Fibroblast of skin of left quadriceps (primary cell): ENCODE results near the gene THAP5.
A peak's percentile ranks its signal among the peaks of the same experiment; 100 is the strongest.

Source experiments
- DNase-seq, 2 experiments: peaks; one replicate each; pipeline ENCODE4 v3.0.0-alpha.2; 2013; ENCODE audit warnings: low read depth in 2 of 2

THAP5 gene

GRCh38 chr7:108569381-108570145 is at the start of gene THAP5, which contains the start of gene DNAJB9:
THAP5 (minus strand) TSS chr7:108569706; CDS start chr7:108569569, 137 bp downstream.
DNAJB9 (plus strand) TSS chr7:108569874; CDS start chr7:108571727, 1,853 bp downstream.
- peak; percentile 98 for DNase-seq

DNA sequence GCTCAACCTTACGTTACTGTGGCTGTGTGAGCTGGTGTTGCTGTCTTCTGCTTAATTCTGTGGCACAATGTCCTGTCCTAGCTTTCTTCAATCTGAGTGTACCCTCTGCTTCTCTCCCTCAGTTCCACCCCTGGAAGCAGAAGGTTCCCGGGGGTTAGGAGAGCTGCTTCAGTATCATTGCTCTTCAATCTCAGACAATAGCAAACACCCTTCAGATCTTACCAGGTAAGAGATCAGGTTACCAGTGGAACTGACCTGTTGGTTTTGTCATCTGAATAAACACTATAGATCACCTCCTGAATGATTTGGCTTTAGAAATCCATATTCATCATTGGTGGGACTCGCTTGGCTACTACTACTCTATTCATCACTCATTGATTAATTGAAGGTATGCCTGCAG is 48.5 kb upstream of the THAP5 start:
- no peak for DNase-seq

- DNase-seq = no peak
These were observed 45.4 kb upstream of the THAP5 start for GRCh38 chr7:108614896-108615295.

DNA sequence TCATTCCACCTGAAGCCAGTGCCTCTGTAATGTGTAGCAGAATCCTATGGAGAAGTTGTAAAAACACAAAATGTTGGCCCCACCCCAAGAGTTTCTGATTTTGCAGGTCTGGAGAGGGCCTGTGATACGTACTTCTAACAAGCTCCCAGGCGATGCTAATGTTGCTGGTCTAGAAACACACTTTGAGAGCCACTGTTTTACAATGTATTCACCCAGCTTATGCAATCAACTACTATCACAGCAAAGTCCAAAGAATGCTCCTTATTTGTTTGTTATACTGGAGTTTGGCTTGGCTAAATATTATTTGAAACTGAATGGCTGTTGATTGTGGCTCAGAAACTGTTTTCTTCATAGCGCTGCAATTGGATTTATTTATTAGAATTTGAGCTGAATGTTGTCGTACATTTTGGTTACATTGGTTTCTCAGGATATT is 44.5 kb upstream of the THAP5 start:
- no peak for DNase-seq

GRCh38 chr7:108613147-108613948 is 43.8 kb upstream of the THAP5 start:
- peak; percentile 20 to 21 for DNase-seq

DNA sequence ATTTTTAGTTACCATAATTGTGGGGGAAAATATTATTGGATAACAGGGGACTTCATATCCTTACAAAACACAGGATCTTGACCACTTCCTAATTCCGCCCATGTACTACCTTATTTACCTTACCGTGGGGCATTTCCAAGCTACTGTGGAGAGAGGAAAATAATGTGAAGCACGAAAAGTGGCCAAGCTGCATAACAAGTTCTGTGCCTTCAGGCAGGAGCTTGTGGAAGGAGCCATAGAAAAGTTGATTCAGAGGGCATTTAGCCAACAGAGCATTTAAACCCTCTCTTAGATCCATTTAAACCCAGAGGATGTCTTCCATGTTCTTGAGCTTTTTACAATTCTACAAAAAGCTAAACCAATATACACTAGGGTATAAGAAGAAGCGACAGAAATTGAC is 41.8 kb upstream of the THAP5 start:
- no peak for DNase-seq

GRCh38 chr7:108609643-108610042 is 40.1 kb upstream of the THAP5 start:
- DNase-seq = no peak

DNA sequence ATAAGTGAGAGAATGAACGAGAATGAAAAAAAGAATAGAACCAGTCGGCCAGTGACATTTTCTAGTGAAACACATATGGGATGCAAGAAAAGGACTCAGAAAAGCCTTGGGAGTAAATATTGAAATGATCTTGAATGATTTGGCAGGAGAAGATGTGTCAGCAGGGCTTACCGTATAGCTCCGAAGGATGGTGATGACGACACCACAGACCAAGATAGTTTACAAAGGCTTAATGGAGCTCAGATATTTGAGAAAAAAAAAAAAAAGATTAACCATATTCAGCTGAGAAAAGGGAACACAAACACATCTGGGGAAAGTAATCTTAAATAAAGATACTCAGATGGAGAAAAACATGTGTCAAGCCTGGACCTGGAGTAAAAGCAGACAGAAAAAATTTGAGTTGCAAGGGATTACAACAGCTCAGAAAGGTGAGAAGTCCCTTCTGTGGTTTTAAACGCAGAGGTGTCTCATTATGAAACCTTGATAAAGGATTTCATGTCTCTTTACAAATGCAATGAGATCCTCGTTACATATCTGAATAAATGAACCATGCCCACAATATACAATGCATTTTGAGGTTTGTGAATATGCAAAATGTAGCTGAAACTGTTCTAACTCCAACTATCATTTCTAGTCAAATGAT is 36.2 kb upstream of the THAP5 start:
- DNase-seq = no peak

GRCh38 chr7:108604307-108605077 is 35.0 kb upstream of the THAP5 start:
- no peak for DNase-seq

GRCh38 chr7:108603656-108604306 is 34.3 kb upstream of the THAP5 start:
- DNase-seq = no peak

- no peak for DNase-seq
These were observed 30.9 kb upstream of the THAP5 start for GRCh38 chr7:108600399-108600798.

DNA sequence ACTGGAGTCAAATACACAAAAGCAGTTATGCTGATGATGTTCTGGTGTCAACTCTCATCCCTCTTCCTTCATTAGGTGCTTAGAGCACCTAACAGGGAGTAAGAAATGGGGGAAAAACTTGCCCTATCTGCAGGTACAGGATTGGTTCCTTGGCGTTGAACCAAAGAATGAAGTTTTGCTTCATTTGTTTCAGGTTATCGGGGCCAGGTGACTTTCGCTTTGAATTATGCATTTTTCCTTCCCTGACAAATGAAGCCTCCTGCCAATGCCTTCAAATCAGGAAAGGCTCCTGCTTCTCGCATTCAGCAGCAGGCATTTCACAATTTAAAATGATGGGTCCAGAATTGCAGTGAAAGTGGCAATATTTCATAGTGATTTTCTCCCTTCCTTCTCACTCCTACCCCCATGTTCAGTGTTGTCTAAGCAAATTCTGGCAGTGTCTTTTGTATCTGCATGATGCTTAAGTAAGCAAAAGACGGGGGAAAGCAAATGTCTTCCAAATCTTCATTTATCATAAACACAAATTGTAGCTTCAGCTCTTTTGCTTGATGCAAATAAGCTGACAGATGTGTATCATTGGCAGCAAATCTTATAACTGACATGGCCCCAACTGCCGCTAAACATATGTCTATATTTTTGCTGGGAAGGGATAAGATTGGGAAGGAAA is 29.5 kb upstream of the THAP5 start:
- no peak for DNase-seq

DNA sequence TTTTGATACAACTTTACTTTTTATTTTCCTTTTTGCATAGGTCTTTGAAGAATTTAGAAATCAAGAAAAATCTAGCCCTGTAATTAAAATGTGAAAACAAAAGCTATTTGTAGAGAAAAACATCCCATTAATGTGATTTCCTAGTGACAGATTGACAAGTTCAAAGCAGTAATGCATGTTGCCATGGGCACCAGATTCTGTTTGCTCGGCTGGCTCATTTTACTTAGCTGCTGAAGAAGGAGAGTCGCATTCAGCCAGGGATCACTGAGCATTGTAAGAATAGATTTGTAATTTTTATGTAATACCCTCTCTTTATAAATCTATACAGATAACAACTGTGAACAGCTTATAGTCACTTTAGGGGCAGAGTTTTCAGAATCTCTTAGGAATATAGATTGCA is 28.6 kb upstream of the THAP5 start:
- DNase-seq = no peak

- DNase-seq = no peak
These were observed 27.1 kb upstream of the THAP5 start for GRCh38 chr7:108596560-108596959.

DNA sequence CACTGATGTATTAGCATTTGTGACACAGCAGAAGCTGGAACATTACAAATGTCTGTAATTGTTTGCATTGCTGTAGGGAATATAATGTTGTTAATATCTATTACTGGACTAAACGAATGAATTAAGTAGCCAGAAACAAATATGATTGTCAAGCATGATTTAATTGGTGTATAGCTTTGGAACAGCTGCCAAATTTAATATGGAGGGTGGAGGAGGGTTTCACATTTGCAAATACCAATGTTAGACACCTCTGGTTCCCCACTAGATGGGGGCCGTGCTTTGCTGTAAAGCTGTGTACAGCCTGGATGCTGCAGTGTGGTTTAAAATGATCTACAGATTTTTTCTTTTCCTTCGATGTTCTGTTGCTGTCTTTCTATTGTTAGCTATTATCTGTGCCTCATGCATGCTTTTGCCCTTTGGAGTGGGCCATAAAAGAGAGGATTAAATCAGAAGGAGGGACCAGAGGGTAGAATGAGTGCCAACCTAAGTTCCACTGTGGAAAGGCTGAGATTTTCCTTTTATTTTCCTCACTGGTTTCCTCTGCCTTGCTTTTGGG is 23.2 kb upstream of the THAP5 start:
- no peak for DNase-seq

GRCh38 chr7:108590606-108591005 is 21.1 kb upstream of the THAP5 start:
- DNase-seq = no peak

DNA sequence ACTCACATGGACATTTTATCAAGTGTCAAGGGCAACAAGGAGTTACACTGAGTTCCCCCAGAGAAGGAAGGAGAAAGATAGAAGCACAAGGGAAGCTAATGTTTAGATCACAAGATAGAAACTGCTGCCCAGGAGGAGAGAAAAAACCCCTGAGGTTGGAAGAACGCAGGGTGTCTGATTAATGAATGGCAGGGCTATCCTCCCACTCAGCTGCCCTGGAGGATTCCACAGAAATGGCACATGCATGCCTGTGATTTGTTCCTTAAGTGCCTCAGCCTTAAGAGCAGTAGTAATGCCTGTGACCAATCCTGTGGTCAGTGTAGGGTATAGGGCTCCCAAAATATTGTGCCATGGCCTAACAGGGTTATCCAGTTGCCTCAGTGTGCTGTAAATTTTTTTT is 20.4 kb upstream of the THAP5 start:
- DNase-seq = no peak

DNA sequence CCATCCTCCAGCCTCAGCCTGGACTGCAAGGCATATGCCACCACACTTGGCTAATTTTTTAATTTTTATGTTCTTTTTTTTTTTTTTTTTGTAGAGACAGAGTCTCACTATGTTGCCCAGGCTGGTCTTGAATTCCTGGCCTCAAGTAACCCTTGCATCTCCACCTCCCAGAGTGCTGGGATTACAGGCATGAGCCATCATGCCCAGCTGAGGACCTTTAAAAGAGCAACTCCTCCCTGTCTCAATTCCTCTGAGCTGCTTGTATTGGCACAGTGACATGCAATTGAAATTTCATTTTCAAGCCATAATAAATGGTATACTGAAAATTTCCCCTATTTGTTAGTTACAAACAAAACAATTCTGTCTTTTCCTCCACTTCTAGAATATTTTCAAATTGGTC is 19.7 kb upstream of the THAP5 start:
- DNase-seq = no peak

DNA sequence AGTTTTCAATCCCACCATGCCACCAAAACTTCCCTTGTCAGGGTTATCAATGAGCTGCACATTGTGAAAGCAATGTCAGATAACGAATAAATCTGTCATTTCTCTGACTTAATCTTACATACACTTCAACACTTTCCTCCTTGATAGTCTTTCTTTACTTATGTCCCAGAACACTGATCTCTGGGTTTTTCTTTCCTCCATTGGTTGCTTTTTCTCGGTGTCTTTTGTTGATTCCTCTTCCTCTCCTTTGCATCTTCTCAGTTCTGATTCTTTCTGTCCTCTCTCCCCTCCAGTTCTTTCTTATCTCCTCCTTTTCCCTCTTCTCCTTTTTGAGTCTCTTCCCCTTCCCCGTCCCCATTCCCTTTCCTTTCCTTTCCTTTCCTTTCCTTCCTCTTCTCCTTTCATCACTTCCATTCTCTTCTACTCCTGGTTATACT is 16.8 kb upstream of the THAP5 start:
- no peak for DNase-seq

- DNase-seq = no peak
These were observed 16.3 kb upstream of the THAP5 start for GRCh38 chr7:108585843-108586242.
